Hepatocyte (in vitro differentiated cells): Measurements from ENCODE around the gene LRRC8D.

Experiments used
- CTCF ChIP-seq: fragments of 200-600 bp; sonication (generic); IDR thresholded peaks from 2 replicates; pipeline ENCODE4 v1.5.1; 2016; ENCODE audit warnings: antibody characterized with exemption, mild to moderate bottlenecking; ENCODE audit not compliant: poor library complexity
- EZH2 ChIP-seq: fragments of 200-600 bp; sonication (generic); IDR thresholded peaks from 2 replicates; pipeline ENCODE4 v1.6.1; 2016; ENCODE audit warnings: antibody characterized with exemption, mild to moderate bottlenecking, borderline replicate concordance

GRCh38 chr1:89780721-89781120 lies 40.1 kb upstream of the LRRC8D start:
- TF ChIP-seq CTCF (peak; percentile 41), EZH2 (no peak)
